ENCODE results near the gene PDE6A. TPM values are rescaled to one million over a fixed set of nuclear protein-coding genes. Genes with fewer than 3 reads are reported as not detected.

PDE6A gene
- total and polyA plus RNA-seq, 2 of the 8 experiments (the other 6 are each of a cell fraction or from before 2014, with no cell fraction given): not detected

GRCh38 chr5:149829954-149830353, 114.6 kb downstream of the PDE6A start:
- Histone ChIP-seq H3K27ac (ENCODE audit: low read depth, low read length) (no peak overlapping the region), H3K4ac (replicated peaks; ENCODE audit: insufficient read length, low read depth, low read length) (no peak overlapping the region), H4K20me1 (replicated peaks in 1 of 2; ENCODE audit: control insufficient read depth in 1 of 2, insufficient read depth in 2 of 2, low read length in 2 of 2) (no peaks in the 10 kb centered on the region), H3K23me2 (ENCODE audit: low read depth, low read length) (no peaks in the 10 kb centered on the region), H3K18ac (ENCODE audit: extremely low read depth, low read length) (no peak overlapping the region), H3K14ac (ENCODE audit: insufficient read length) (no peak overlapping the region), H3K4me1 (replicated peaks in 1 of 4; ENCODE audit: control insufficient read depth in 3 of 4, insufficient read depth in 4 of 4, low read length in 3 of 4) (no peaks in the 10 kb centered on the region), H2AFZ (ENCODE audit: low read length) (no peak overlapping the region), H4K91ac (replicated peaks; ENCODE audit: insufficient read length, low read length) (no peak overlapping the region), H2BK15ac (ENCODE audit: low read length) (no peak overlapping the region), H2BK12ac (ENCODE audit: low read depth, low read length) (no peak overlapping the region), H3K79me2 (ENCODE audit: control insufficient read depth in 1 of 2, insufficient read depth in 2 of 2, low read length in 2 of 2) (no peaks in the 10 kb centered on the region), H3K23ac (ENCODE audit: insufficient read length) (no peak overlapping the region), H2BK5ac (ENCODE audit: low read depth, low read length) (no peak overlapping the region), H3K79me1 (ENCODE audit: low read depth, low read length) (no peaks in the 10 kb centered on the region), H3K9me3 (ENCODE audit: insufficient read depth in 2 of 2, low read depth in 1 of 2, low read length in 1 of 2) (no peaks in the 10 kb centered on the region), H3K27me3 (replicated peaks in 1 of 4; ENCODE audit: control insufficient read depth in 3 of 4, extremely low read depth in 1 of 4, insufficient read depth in 3 of 4, low read length in 3 of 4) (no peaks in the 10 kb centered on the region), H3K4me3 (ENCODE audit: extremely low read depth in 1 of 4, insufficient read depth in 2 of 4, low read depth in 3 of 4, low read length in 4 of 4) (no peak overlapping the region), H4K5ac (ENCODE audit: insufficient read length, low read depth, low read length) (no peak overlapping the region), H3K9ac (replicated peaks in 1 of 4; ENCODE audit: extremely low read depth in 1 of 4, low read depth in 3 of 4, low read length in 3 of 4) (no peak overlapping the region), H3K4me2 (ENCODE audit: insufficient read depth in 1 of 2, low read depth in 2 of 2, low read length in 2 of 2) (no peak overlapping the region), H4K8ac (ENCODE audit: extremely low read depth, insufficient read depth, low read length) (no peak overlapping the region), H2BK20ac (ENCODE audit: low read length) (no peak overlapping the region), H3K56ac (replicated peaks; ENCODE audit: insufficient read length, low read depth, low read length) (no peak overlapping the region), H3K36me3 (ENCODE audit: control insufficient read depth in 2 of 4, insufficient read depth in 4 of 4, low read length in 3 of 4) (no peaks in the 10 kb centered on the region; a peak in 1 of 8 replicates), H2BK120ac (replicated peaks; ENCODE audit: low read depth, low read length) (no peak overlapping the region), H2AK5ac (ENCODE audit: low read depth, low read length) (no peak overlapping the region)
- no peak for FAIRE-seq
- POLR2A ChIA-PET (ENCODE audit: partially characterized antibody): interaction anchor here (0.6 kb wide), 1 partner anchor 176 kb away, joined by 3 read pairs; no protein-coding TSS in a partner anchor
- TF ChIP-seq HDAC2 (IDR thresholded peaks at IDR 0.05; ENCODE audit: borderline replicate concordance in 1 of 2, low read depth in 2 of 2, low read length in 2 of 2) (no peak), CTCF (IDR thresholded peaks at IDR 0.05; ENCODE audit: control extremely low read depth in 1 of 3, insufficient read depth in 1 of 3, low read depth in 1 of 3, low read length in 3 of 3) (peak in 2 of 3 experiments; percentile 18 to 33; a peak in 2 of 4 replicates), RAD21 (IDR thresholded peaks at IDR 0.05 in 1 of 2, conservative IDR thresholded peaks at IDR 0.05 in 1 of 2; ENCODE audit: low read depth in 2 of 2, low read length in 2 of 2) (peak in 1 of 2 experiments; percentile 16; a peak in 2 of 4 replicates), GABPA (IDR thresholded peaks at IDR 0.05; ENCODE audit: borderline replicate concordance, insufficient read depth, low read length) (no peak)
- CTCF ChIA-PET (ENCODE audit: partially characterized antibody): interaction anchor here (0.6 to 68.7 kb wide), 19 partner anchors 7 to 214 kb away, joined by 3 to 1740 read pairs (median 5); partner anchors contain the start of gene PPARGC1B
- DNase-seq (ENCODE audit: low read depth in 1 of 2, low spot score in 2 of 2): no peak
- WGBS, 2 experiments (ENCODE audit: extremely low coverage in 1 of 2, insufficient coverage in 1 of 2, insufficient read length in 1 of 2, insufficient replicate concordance in 2 of 2, low coverage in 1 of 2, low lambda C conversion rate in 2 of 2, missing lambda C conversion rate in 1 of 2): 93% methylated on average over 2 of the region's 3 CpGs; no CpG with 5 or more reads in 1 of the 2 experiments
